Adipocyte (in vitro differentiated cells): Measurements from ENCODE around the gene HSD17B4.
"Not testable (repeated sequence)": the region's sequence is repeated elsewhere in the genome, so short reads cannot be mapped to it uniquely, and the experiment has no call there.

Experiments used
- DNase-seq: peaks from one replicate; pipeline ENCODE4 v3.0.0-alpha.2; 2015; ENCODE audit warnings: low read depth
- H3K27me3 ChIP-seq: replicated peaks from 2 replicates; pipeline ENCODE4 v1.7.0; 2013; ENCODE audit warnings: mild to moderate bottlenecking, low read length, moderate library complexity; ENCODE audit not compliant: control insufficient read depth, insufficient read depth
- H3K36me3 ChIP-seq: 2 replicates; pipeline ENCODE4 v1.7.0; 2013; ENCODE audit warnings: low read length, mild to moderate bottlenecking, moderate library complexity; ENCODE audit not compliant: control insufficient read depth, insufficient read depth, severe bottlenecking
- H3K4me1 ChIP-seq: 2 replicates; pipeline ENCODE4 v1.7.0; 2013; ENCODE audit warnings: mild to moderate bottlenecking, low read length, moderate library complexity; ENCODE audit not compliant: control insufficient read depth, insufficient read depth
- H3K4me3 ChIP-seq: 2 replicates; pipeline ENCODE4 v1.7.0; 2013; ENCODE audit warnings: mild to moderate bottlenecking, low read length, moderate library complexity
- H3K9ac ChIP-seq: 2 replicates; pipeline ENCODE4 v1.7.0; 2013; ENCODE audit warnings: mild to moderate bottlenecking, low read length, moderate library complexity
- H3K9me3 ChIP-seq: 2 replicates; pipeline ENCODE4 v1.7.0; 2013; ENCODE audit warnings: mild to moderate bottlenecking, low read length, moderate library complexity; ENCODE audit not compliant: control insufficient read depth

Gene HSD17B4

GRCh38 chr5:119414124-119414734 lies 38.1 kb upstream of the HSD17B4 start:
- H3K4me3 ChIP-seq, H3K36me3 ChIP-seq, H3K9ac ChIP-seq, H3K27me3 ChIP-seq, DNase-seq, H3K9me3 ChIP-seq: not testable (repeated sequence)
- peaks cover 20% of the 10 kb centered on the region for H3K4me1 ChIP-seq

- Histone ChIP-seq H3K9me3 (no peaks in the 10 kb centered on the region), H3K4me1 (peaks cover 4% of the 10 kb centered on the region), H3K36me3 (no peaks in the 10 kb centered on the region), H3K9ac (no peak overlapping the region), H3K27me3 (no peaks in the 10 kb centered on the region), H3K4me3 (no peak overlapping the region)
- DNase-seq, result peak; percentile 91
These were observed 34.2 kb upstream of the HSD17B4 start for GRCh38 chr5:119417891-119418605.

GRCh38 chr5:119418606-119419100 lies 33.6 kb upstream of the HSD17B4 start:
- no peak overlapping the region for H3K4me3 ChIP-seq
- DNase-seq, result no peak
- H3K4me1 ChIP-seq, result peaks cover 8% of the 10 kb centered on the region

DNA sequence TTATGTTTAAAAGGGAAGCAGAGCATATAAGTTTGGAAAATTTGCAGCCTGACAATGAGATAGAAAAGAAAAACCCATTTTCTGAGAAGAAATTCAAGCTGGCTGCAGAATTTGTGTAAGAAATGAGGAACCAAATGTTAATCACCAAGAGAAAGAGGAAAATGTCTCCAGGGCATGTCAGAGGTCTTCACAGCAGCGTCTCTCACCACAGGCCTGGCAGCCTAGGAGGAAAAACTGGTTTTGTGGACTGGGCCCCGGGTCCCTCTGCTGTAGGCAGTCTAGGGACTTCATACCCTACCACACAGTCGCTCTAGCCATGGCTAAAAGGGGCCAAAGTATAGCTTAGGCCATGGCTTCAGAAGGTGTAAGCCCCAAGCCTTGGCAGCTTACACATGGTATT lies 32.1 kb upstream of the HSD17B4 start:
- no peaks in the 10 kb centered on the region for H3K9me3 ChIP-seq
- H3K36me3 ChIP-seq, result no peaks in the 10 kb centered on the region
- H3K4me3 ChIP-seq, result no peak overlapping the region
- DNase-seq, result no peak
- H3K4me1 ChIP-seq, result peaks cover 8% of the 10 kb centered on the region
- no peak overlapping the region for H3K9ac ChIP-seq
- H3K27me3 ChIP-seq, result no peaks in the 10 kb centered on the region

More at GRCh38 chr5:119418606-119419100, 33.6 kb upstream of the HSD17B4 start:
- H3K27me3 ChIP-seq, result no peaks in the 10 kb centered on the region
- H3K36me3 ChIP-seq, result no peaks in the 10 kb centered on the region
- no peaks in the 10 kb centered on the region for H3K9me3 ChIP-seq
- H3K9ac ChIP-seq, result no peak overlapping the region

DNA sequence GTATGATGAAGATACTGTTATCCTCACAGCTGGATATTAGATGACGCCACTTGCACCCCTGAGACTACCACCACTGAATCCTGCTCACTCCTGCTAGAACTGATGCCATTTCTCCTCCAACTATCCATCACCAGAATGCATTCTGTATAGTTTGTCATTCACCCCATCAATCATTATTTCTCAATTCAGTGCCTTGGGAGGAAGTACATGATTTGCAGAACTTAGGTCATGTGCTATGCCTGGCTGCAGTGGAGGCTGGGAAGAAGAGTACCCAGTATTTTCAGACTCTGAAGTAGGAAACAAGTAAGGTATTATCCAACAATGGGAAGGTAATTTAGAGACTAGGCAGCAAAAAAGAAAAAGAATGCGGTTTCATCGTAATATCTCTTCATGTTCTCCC lies 26.2 kb upstream of the HSD17B4 start:
- H3K4me1 ChIP-seq, result peaks cover 8% of the 10 kb centered on the region
- H3K9ac ChIP-seq, result no peak overlapping the region
- H3K4me3 ChIP-seq, result no peak overlapping the region
- no peaks in the 10 kb centered on the region for H3K36me3 ChIP-seq
- no peak for DNase-seq
- H3K27me3 ChIP-seq, result no peaks in the 10 kb centered on the region
- no peaks in the 10 kb centered on the region for H3K9me3 ChIP-seq

GRCh38 chr5:119427060-119427459 lies 25.2 kb upstream of the HSD17B4 start:
- Histone ChIP-seq H3K4me3 (no peak overlapping the region), H3K9me3 (no peaks in the 10 kb centered on the region), H3K36me3 (no peaks in the 10 kb centered on the region), H3K27me3 (no peaks in the 10 kb centered on the region), H3K4me1 (peaks cover 8% of the 10 kb centered on the region), H3K9ac (no peak overlapping the region)
- DNase-seq, result no peak

DNA sequence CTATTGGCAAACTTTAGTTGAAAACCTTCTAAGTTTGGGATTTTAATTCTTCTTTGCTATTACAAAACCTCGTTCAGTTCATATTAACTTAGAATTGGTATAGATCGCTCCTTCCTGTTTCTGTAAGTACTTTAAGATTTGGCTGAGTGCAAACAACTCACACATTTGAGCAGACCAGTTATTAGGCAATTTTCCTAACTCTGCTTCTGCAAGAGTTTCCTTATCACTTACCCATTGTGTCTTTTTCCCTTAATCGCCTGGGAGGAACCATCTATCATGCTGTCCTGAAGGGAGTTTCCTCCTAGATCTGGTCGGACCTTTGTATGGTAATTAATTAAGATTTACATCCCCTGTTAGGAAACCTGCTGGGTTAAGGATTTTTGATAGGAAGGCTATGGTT lies 24.7 kb upstream of the HSD17B4 start:
- DNase-seq, H3K4me1 ChIP-seq, H3K36me3 ChIP-seq, H3K9me3 ChIP-seq, H3K4me3 ChIP-seq, H3K9ac ChIP-seq, H3K27me3 ChIP-seq: not testable (repeated sequence)

DNA sequence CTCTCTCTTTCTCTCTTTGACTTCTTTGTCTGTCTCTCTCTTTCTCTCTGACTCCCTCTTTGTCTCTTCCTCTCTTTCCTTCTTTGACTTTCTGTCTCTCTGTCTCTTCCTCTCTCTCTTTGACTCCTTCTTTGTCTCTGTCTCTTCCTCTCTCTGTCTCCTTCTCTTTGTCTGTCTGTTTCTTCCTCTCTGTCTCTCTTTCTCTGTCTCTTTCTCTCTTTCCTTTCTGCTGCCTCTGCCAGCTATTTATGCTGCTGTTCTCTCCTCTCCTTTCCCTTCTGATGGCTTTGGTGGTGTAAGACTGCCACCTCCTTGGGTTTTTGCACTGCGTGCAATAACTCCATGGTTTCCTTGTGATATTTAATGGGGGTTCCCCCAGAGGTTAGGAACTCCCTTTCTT lies 24.1 kb upstream of the HSD17B4 start:
- H3K9me3 ChIP-seq, DNase-seq, H3K4me1 ChIP-seq, H3K4me3 ChIP-seq, H3K9ac ChIP-seq, H3K27me3 ChIP-seq, H3K36me3 ChIP-seq: not testable (repeated sequence)

DNA sequence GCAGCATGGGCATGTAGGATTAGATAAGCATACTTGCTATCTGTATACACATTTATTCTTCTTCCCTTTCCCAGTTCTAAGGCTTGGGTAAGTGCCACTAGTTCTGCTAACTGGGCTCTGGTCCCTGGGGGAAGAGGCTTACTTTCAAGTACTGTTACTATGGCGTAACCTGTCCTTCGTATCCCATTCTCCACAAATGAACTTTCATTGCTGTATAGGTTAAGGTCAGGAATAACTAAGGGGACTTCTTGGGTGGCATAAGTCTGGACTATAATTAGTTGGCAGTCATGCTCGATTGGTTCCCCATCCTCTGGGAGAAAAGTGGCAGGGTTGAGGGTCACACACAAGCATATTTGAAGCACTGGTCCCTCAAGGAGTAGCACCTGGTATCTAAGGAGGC lies 23.7 kb upstream of the HSD17B4 start:
- not testable (repeated sequence) for H3K4me1 ChIP-seq, H3K4me3 ChIP-seq, DNase-seq, H3K27me3 ChIP-seq, H3K36me3 ChIP-seq, H3K9me3 ChIP-seq, H3K9ac ChIP-seq

- peaks cover 18% of the 10 kb centered on the region for H3K27me3 ChIP-seq
- not testable (repeated sequence) for H3K4me1 ChIP-seq, H3K4me3 ChIP-seq, H3K9ac ChIP-seq, DNase-seq, H3K36me3 ChIP-seq, H3K9me3 ChIP-seq
These were observed 19.5 kb upstream of the HSD17B4 start for GRCh38 chr5:119432674-119433237.

GRCh38 chr5:119435436-119436132 lies 16.7 kb upstream of the HSD17B4 start:
- no peaks in the 10 kb centered on the region for H3K4me1 ChIP-seq
- no peak overlapping the region for H3K4me3 ChIP-seq
- peaks cover 26% of the 10 kb centered on the region for H3K27me3 ChIP-seq
- DNase-seq, result peak; percentile 65
- no peaks in the 10 kb centered on the region for H3K36me3 ChIP-seq
- H3K9ac ChIP-seq, result no peak overlapping the region
- H3K9me3 ChIP-seq, result no peaks in the 10 kb centered on the region
